Endothelial cell of umbilical vein (primary cell): Measurements from ENCODE around the gene FAM76B. TPM values are rescaled to one million over a fixed set of nuclear protein-coding genes. Genes with fewer than 3 reads are reported as not detected.

Experiments used
- BruUV-seq: library from RNA; stranded (reverse); fragments of 400-500 nt; replicated peaks from 2 replicates; lab custom pipeline; 2021; lab: Mats Ljungman, UMichigan
- CTCF ChIA-PET: fragments of 300-600, 350-600 bp; sonication (Branson Sonifier 250); formaldehyde crosslinking; loops from one replicate; lab custom pipeline; 2021; ENCODE audit warnings: antibody characterized with exemption, inconsistent platforms; lab: Charles Lee
- POLR2A ChIA-PET: fragments of 300-600, 350-600 bp; sonication (Branson Sonifier 250); formaldehyde crosslinking; loops from one replicate; lab custom pipeline; 2021; ENCODE audit warnings: antibody characterized with exemption, inconsistent platforms; lab: Charles Lee
- DNase-seq: peaks from one replicate; pipeline ENCODE4 v3.0.0-alpha.2; 2011; ENCODE audit warnings: low read depth, low spot score
- FAIRE-seq: peaks from 2 replicates; lab custom pipeline; 2011; peaks lifted over from hg19 to GRCh38; lab: Jason Lieb, UNC
- H2AFZ ChIP-seq: 2 replicates; pipeline ENCODE4 v1.6.0; 2012; ENCODE audit warnings: low read depth, low read length, control low read depth, inconsistent platforms
- H3K27ac ChIP-seq: 2 replicates; pipeline ENCODE4 v1.5.1; 2011; ENCODE audit warnings: low read depth, mild to moderate bottlenecking, control low read depth, low read length, moderate library complexity; ENCODE audit not compliant: insufficient read depth
- H3K27me3 ChIP-seq, 2 experiments: 2 replicates each; pipeline versions ENCODE4 v1.6.0 to v1.6.1; 2011; ENCODE audit warnings: low read length in 2 of 2, mixed read lengths in 1 of 2; ENCODE audit not compliant: control insufficient read depth in 2 of 2, insufficient read depth in 2 of 2
- H3K36me3 ChIP-seq, 2 experiments: 2 replicates in 1 of 2; 3 replicates in 1 of 2; pipeline ENCODE4 v1.5.1; 2011; ENCODE audit warnings: low read length in 2 of 2, mild to moderate bottlenecking in 1 of 2, moderate library complexity in 1 of 2; ENCODE audit not compliant: control insufficient read depth in 2 of 2, insufficient read depth in 2 of 2; ENCODE audit errors: extremely low read depth in 1 of 2
- H3K4me1 ChIP-seq: 3 replicates; pipeline ENCODE4 v1.5.1; 2011; ENCODE audit warnings: mild to moderate bottlenecking, low read length; ENCODE audit not compliant: control insufficient read depth, insufficient read depth; ENCODE audit errors: extremely low read depth
- H3K4me2 ChIP-seq: 2 replicates; pipeline ENCODE4 v1.6.1; 2011; ENCODE audit warnings: low read length, control low read depth, mixed read lengths; ENCODE audit not compliant: insufficient read depth
- H3K4me3 ChIP-seq, 3 experiments: fragments of 200-600 bp in 1 of 3; sonication (generic), shearing (Covaris generic) in 1 of 3; replicated peaks in 1 of 3; 2 replicates each; pipeline ENCODE4 v1.5.1; 2011 to 2016; ENCODE audit warnings: control low read depth in 3 of 3, low read length in 3 of 3, mild to moderate bottlenecking in 2 of 3, inconsistent platforms in 1 of 3, low read depth in 1 of 3, moderate library complexity in 1 of 3; ENCODE audit not compliant: insufficient read depth in 1 of 3
- H3K79me2 ChIP-seq: 2 replicates; pipeline ENCODE4 v1.6.0; 2012; ENCODE audit warnings: low read length, inconsistent platforms; ENCODE audit not compliant: control insufficient read depth, insufficient read depth
- H3K9ac ChIP-seq: replicated peaks from 2 replicates; pipeline ENCODE3; 2011; ENCODE audit warnings: low read length, control low read depth; ENCODE audit not compliant: insufficient read depth; ENCODE audit errors: extremely low read depth
- H3K9me1 ChIP-seq: replicated peaks from 3 replicates; pipeline ENCODE4 v1.6.0; 2011; ENCODE audit warnings: mild to moderate bottlenecking, low read length; ENCODE audit not compliant: control insufficient read depth, insufficient read depth; ENCODE audit errors: extremely low read depth
- H3K9me3 ChIP-seq: replicated peaks from 2 replicates; pipeline ENCODE4 v1.5.1; 2012; ENCODE audit warnings: low read length, inconsistent platforms; ENCODE audit not compliant: control insufficient read depth, insufficient read depth
- H4K20me1 ChIP-seq: replicated peaks from 2 replicates; pipeline ENCODE3; 2011; ENCODE audit warnings: mild to moderate bottlenecking, low read length; ENCODE audit not compliant: control insufficient read depth, insufficient read depth; ENCODE audit errors: extremely low read depth
- EZH2 ChIP-seq: IDR thresholded peaks from 2 replicates; pipeline ENCODE4 v1.6.1; 2012; ENCODE audit warnings: borderline replicate concordance, low read depth, mild to moderate bottlenecking, moderate library complexity, low read length, inconsistent platforms; ENCODE audit not compliant: severe bottlenecking
- FOS ChIP-seq: IDR thresholded peaks from 2 replicates; pipeline ENCODE4 v1.6.1; 2011; ENCODE audit warnings: mild to moderate bottlenecking, low read length, moderate library complexity, borderline replicate concordance; ENCODE audit not compliant: insufficient read depth
- GATA2 ChIP-seq: IDR thresholded peaks from 2 replicates; pipeline ENCODE4 v1.7.0; 2011; ENCODE audit warnings: low read depth, mild to moderate bottlenecking, moderate library complexity, mixed read lengths, low read length; ENCODE audit not compliant: insufficient read length, insufficient read depth
- JUN ChIP-seq: IDR thresholded peaks from 2 replicates; pipeline ENCODE4 v1.6.1; 2011; ENCODE audit warnings: borderline replicate concordance, low read depth; ENCODE audit not compliant: insufficient read length, insufficient read depth
- MYC ChIP-seq: IDR thresholded peaks from one replicate; pipeline ENCODE4 v1.6.1; 2011; ENCODE audit warnings: mild to moderate bottlenecking, low read depth, low read length
- POLR2A ChIP-seq: IDR thresholded peaks from 2 replicates; pipeline ENCODE4 v1.6.1; 2012; ENCODE audit warnings: low read depth, mild to moderate bottlenecking, control low read depth, low read length
- POLR2AphosphoS5 ChIP-seq: IDR thresholded peaks from 2 replicates; pipeline ENCODE4 v1.6.1; 2012; ENCODE audit warnings: low read depth, mild to moderate bottlenecking, control low read depth, low read length, moderate library complexity; ENCODE audit not compliant: insufficient read depth
- dilution Hi-C: fragments of 300-500 bp; cut with MboI; formaldehyde crosslinking; loops from one replicate; pipeline ENCODE4 v1.15.0; 2019; ENCODE audit warnings: low sequenced_read_pairs; ENCODE audit not compliant: extremely low pct_ligation_motif_present
- intact Hi-C: fragments of 100-400 bp; cut with micrococcal nuclease; formaldehyde crosslinking; loops from one replicate; pipeline ENCODE4 v1.10.0; 2022
- polyA plus RNA-seq, 4 experiments: library from polyadenylated mRNA; depleted of rRNA in 3 of 4; stranded (reverse) in 3 of 4; unstranded in 1 of 4; fragments of >200 nt; gene quantifications; 2 replicates each; pipeline versions ENCODE4 v1.2.1 to v1.2.3, GENCODE V29; 2011 to 2012; ENCODE audit warnings: missing spikeins in 1 of 4
- total RNA-seq: library from RNA; stranded (reverse); gene quantifications from 2 replicates; pipeline ENCODE4 v1.2.3, GENCODE V29; 2021
- TF ChIP-seq, protein P1 (sequence below), 2 donors: IDR thresholded peaks; 1 replicate in 1 of 2; 2 replicates in 1 of 2; pipeline ENCODE4 v1.5.1; 2011; ENCODE audit warnings: low read length in 2 of 2, mild to moderate bottlenecking in 2 of 2, moderate library complexity in 2 of 2, control low read depth in 1 of 2, inconsistent platforms in 1 of 2, low read depth in 1 of 2; ENCODE audit not compliant: insufficient read depth in 1 of 2; ENCODE audit errors: extremely low read depth in 1 of 2
- TF ChIP-seq, protein P2 (sequence below): IDR thresholded peaks from 2 replicates; pipeline ENCODE4 v1.6.1; 2011; ENCODE audit not compliant: insufficient read depth, insufficient read length

FAM76B gene
- total and polyA plus RNA-seq, 2 donors (not counting 3 experiments of a cell fraction or from before 2014, with no cell fraction given): 6.7 to 25.7 TPM

DNA sequence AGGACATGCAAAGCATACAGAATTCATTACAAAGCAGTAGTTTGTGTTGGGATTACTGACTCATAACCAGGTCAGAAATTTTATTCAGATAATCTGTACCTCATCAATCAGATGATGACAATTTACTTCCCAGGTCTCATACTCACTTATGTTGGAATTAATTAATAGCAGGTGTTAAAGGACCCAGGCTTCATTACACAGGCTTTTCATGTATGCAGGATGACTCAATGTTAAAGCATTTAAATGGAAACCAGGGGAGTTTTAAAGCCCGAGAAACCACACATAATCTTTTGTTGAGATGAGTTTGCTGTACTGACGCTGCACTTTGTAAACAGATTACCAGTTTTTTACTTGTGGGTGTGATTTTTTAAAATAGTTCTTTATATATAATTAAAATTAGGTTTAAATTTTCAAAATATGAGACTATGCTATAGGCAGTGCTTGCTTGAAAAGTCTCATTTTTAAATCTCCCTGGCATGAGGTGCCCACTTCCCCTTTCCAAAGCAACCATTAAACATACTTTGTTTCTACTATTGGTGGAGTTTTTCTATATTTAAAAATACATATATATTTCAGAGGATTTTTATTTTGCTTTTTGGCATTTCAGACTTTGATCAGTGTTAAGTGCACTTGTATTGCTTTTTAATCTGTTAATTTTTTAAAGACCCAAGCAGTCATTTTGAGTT, 41.8 kb upstream of the FAM76B start:
- Histone ChIP-seq H3K4me2 (no peak overlapping the region), H4K20me1 (no peaks in the 10 kb centered on the region), H3K27me3 (no peaks in the 10 kb centered on the region), H3K9ac (no peak overlapping the region), H3K27ac (no peak overlapping the region), H2AFZ (no peak overlapping the region), H3K79me2 (no peaks in the 10 kb centered on the region), H3K4me1 (no peaks in the 10 kb centered on the region), H3K4me3 (no peak overlapping the region), H3K36me3 (peaks cover 8 to 17% of the 10 kb centered on the region in 2 experiments), H3K9me1 (no peaks in the 10 kb centered on the region), H3K9me3 (no peaks in the 10 kb centered on the region)
- FAIRE-seq: peak; percentile 58
- peak; percentile 38 for DNase-seq
- BruUV-seq: no TSS peak
- ChIA-PET CTCF (interaction anchor here (1.7 to 9.8 kb wide), 2 partner anchors 562 to 563 kb away, joined by 7 to 145 read pairs; no protein-coding TSS in a partner anchor), POLR2A (no interaction called here)
- dilution Hi-C loops: no loop called here
- intact Hi-C loops: no loop called here
- no peak for TF ChIP-seq FOS
- TF ChIP-seq MYC: no peak
- TF ChIP-seq GATA2: no peak
- TF ChIP-seq JUN: no peak
- TF ChIP-seq, protein P1, sequence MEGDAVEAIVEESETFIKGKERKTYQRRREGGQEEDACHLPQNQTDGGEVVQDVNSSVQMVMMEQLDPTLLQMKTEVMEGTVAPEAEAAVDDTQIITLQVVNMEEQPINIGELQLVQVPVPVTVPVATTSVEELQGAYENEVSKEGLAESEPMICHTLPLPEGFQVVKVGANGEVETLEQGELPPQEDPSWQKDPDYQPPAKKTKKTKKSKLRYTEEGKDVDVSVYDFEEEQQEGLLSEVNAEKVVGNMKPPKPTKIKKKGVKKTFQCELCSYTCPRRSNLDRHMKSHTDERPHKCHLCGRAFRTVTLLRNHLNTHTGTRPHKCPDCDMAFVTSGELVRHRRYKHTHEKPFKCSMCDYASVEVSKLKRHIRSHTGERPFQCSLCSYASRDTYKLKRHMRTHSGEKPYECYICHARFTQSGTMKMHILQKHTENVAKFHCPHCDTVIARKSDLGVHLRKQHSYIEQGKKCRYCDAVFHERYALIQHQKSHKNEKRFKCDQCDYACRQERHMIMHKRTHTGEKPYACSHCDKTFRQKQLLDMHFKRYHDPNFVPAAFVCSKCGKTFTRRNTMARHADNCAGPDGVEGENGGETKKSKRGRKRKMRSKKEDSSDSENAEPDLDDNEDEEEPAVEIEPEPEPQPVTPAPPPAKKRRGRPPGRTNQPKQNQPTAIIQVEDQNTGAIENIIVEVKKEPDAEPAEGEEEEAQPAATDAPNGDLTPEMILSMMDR (IDR thresholded peaks at IDR 0.05; ENCODE audit: extremely low read depth in 1 of 2, insufficient read depth in 1 of 2, low read depth in 1 of 2, low read length in 2 of 2): no peak
- TF ChIP-seq, protein P2, sequence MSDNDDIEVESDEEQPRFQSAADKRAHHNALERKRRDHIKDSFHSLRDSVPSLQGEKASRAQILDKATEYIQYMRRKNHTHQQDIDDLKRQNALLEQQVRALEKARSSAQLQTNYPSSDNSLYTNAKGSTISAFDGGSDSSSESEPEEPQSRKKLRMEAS: no peak
- TF ChIP-seq EZH2: no peak
- no peak for TF ChIP-seq POLR2AphosphoS5
- no peak for TF ChIP-seq POLR2A
